Left colon (tissue), 2 donors: ENCODE data around the gene THBS2. TPM values are rescaled to one million over a fixed set of nuclear protein-coding genes. Genes with fewer than 3 reads are reported as not detected.
"Not testable (repeated sequence)": the region's sequence is repeated elsewhere in the genome, so short reads cannot be mapped to it uniquely, and the experiment has no call there.

ENCODE experiments used
- ATAC-seq: fragments of 200-7000 bp; cut with Tn5 transposase; one replicate; pipeline ENCODE4 v1.9.1; 2020; ENCODE audit warnings: mild to moderate bottlenecking, moderate library complexity
- DNase-seq, 2 donors: peaks; one replicate each; pipeline ENCODE4 v3.0.0-alpha.2; 2020
- intact Hi-C, 2 donors: fragments of 100-400 bp; cut with DNase I in 1 of 2; cut with micrococcal nuclease in 1 of 2; formaldehyde crosslinking; loops; one replicate each; pipeline versions ENCODE4 v1.11.2 to v1.14.0; 2022; cut with DNase I, micrococcal nuclease
- total RNA-seq, 2 donors: library from RNA; stranded (reverse); fragmentation: NEBNext Ultra II Directional; extraction: Animal tissue kit (Norgen Biotek cat#: 25700); gene quantifications; one replicate each; pipeline ENCODE4 v1.2.1, GENCODE V29; 2021
- donor health status: DM: no; HTN: no; CAD: no.
- donor health status: DM: yes; HTN: yes; CAD: no.

THBS2 gene
- total RNA-seq, 2 donors from 2014 or later: 5.0 to 13.6 TPM

DNA sequence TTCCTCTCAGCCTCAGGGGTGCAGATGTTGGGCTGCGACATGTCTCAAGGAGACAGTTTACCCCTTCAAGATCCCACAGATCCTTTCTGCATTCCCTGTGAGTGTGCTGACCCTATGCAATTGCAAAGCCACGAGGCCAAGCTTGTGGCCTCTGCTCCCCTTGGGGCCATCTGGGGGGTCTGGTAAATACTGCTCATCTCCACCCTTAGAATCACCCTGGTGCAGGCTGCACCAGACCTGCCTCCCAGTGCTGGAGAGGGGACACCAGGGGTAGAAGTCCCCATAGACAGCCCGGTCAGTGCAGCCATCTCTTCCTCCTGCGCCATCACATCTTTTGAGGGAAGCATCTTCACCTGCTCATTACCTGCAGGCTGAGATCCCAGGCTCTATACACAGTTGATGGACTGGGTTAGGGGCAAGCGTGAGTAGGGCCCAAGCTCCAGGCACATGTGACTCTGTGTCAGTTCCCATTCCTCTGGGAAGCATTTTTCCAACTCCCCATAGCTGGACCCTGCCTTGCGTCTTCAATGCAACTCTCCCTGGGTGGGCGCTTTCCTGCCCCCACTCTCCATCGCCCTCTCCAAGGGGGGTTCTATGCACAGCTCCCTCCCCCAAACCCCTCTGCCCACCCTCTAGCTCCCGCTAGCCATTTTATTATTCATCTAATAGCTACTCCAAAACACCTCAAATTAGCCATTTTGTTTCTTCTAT is 53.9 kb downstream of the THBS2 start:
- intact Hi-C loops: no loop called here
- no peak for DNase-seq
- ATAC-seq: no peak

DNA sequence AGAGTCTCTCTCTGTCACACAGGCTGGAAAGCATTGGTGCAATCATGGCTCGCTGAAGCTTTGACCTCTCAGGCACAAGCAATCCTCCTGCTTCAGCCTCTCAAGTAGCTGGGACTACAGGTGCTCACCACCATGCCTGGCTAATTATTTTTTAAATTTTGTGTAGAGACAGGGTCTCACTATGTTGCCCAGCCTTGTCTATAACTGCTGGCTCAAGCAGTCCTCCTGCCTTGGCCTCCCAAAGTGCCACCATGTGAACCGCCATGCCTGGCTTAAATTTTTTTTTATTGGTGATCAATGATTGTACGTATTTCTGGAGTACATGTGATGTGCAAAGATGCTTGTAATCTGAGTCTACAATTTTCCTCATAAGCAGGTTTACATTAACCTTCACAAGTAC is 54.8 kb downstream of the THBS2 start:
- ATAC-seq (no peak), DNase-seq (no peak)
- intact Hi-C loops: no loop called here

DNA sequence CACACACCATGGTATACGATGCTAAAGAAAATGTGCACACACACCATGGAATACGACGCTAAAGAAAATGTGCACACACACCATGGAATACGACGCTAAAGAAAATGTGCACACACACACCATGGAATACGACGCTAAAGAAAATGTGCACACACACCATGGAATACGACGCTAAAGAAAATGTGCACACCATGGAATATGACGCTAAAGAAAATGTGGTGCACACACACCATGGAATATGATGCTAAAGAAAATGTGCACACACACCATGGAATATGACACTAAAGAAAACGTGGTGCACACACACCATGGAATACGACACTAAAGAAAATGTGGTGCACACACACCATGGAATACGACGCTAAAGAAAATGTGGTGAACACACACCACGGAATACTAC is 55.7 kb downstream of the THBS2 start:
- DNase-seq, intact Hi-C loops, ATAC-seq: not testable (repeated sequence)

DNA sequence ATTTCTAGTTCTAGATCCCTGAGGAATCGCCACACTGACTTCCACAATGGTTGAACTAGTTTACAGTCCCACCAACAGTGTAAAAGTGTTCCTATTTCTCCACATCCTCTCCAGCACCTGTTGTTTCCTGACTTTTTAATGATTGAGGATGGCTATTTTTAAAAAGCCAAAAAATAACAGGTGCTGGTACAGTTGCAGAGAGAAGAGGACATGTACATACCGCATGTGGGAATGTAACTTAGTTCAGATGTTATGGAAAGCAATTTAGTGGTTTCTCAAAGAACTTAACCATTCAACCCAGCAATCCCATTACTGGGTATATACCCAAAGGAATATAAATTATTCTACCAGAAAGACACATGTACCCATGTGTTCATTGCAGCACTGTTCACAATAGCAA is 57.4 kb downstream of the THBS2 start:
- ATAC-seq, DNase-seq, intact Hi-C loops: not testable (repeated sequence)

DNA sequence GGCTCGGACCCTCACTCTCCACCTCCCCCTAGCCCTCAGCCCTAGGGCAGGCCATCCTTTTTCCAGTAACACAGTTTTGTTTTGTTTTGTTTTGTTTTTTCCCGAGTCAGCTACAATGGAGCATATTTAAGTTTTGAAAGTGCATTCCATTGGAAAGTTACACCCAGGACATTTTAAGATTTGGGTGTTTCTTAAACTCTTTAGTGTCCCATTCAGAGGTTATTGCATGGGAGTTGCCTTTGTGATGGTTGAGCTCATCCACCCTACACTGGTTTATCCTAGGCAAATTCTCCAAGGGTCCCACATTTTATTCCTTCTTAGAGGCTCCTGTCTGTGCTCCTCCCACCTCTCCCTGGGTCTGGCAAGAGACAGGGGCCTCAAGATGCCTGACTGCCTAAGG is 58.9 kb downstream of the THBS2 start:
- ATAC-seq (no peak), DNase-seq (no peak)
- intact Hi-C loops: no loop called here

DNA sequence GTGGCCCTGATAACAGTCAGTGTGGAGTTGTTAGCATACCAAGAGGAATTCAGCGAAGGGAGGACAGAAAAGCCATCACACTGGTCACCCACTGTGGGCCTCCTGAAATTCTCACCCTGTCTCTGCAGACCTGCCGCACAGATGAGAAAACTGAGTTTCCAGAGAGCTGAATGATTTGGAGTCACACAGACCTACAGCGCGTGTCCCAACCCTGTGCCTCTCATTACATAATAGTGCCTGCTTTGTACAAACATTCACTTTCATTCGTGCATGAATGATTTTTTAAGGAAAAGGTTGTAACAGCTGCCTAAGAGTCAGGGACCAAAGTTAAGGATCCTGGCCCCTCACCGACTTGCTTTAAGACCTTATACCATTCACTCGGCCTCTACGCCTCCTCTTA is 62.7 kb downstream of the THBS2 start:
- ATAC-seq: no peak
- no peak for DNase-seq
- intact Hi-C loops: no loop called here

DNA sequence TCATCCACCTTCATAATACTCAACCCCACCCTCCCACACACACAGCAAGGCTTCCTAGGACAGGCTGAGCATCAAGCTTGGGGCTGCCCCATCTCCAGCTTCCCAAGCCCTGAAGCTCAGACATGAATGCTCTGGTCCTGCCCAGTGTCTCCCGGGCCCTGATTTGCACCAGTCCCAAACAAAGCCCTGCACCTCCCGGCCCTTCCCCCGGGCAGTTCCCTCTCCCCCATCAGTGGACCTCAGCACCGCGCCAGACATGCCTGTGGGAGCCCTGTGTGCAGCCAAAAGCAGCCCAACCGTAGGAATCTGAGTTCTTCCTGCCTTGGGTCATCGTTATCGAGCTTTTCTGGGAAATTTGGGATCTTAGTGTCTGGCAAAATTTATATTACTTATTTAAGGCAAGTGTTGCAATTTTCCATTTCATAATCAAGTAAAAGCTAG is 63.5 kb downstream of the THBS2 start:
- no peak for ATAC-seq
- intact Hi-C loops: no loop called here
- DNase-seq: no peak

DNA sequence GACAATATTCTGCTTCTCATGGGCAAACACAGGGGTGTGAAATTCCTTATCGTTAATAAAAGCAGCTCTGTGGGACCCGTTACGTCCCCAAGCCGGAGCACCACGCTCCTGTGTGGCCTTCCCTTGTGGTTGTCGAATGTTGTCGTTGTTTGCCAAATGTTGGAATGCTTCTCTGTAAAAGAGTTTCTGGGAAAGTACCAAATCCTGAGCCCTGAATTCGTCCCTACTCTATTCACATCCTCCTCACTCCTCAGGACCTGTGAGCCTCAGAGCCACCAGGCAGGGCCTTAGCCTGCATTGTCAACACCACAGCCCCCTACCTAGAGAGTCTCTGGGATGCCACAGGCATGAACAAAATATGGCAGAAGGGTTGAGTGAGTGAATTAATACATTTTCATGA is 64.0 kb downstream of the THBS2 start:
- ATAC-seq (no peak), DNase-seq (no peak)
- intact Hi-C loops: no loop called here

DNA sequence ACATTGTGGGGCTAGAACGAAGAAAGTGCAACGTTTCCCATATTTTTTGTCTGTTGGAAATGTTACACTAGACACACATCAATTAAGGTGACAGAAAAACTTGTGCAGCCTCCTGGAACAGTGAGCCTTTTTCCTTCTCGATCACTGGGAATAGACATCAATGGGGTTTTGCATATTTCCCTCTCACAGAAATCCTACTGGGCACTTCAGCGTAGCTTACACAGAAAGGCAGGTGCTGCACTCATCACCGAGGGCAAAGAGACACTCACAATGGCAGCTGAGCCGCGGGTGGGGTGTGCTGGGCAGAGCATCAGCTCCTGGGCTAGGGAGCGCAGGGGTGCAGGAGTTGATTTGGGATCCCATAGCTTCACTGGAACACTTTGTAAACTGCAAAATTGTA is 64.5 kb downstream of the THBS2 start:
- DNase-seq (no peak), ATAC-seq (no peak)
- intact Hi-C loops: no loop called here

DNA sequence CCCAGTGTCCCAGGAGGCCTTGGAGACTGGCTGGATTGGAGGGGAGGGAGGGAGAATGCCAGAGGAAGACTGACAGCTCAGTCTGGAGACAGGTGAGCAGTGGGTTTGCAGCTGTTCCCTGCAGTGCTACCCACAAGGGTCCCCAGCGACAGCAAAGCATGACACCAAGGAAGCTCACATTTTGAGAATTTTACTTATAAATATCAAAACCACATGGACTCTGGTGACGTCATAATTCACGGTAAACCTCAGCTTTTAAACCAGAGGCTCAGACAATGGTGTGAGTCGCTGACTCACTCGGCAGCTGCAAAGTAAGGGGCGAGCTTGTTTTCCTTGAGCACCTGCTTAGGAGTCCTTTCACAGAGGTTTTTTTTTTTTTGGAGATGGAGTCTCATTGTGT is 65.2 kb downstream of the THBS2 start:
- DNase-seq: no peak
- intact Hi-C loops: no loop called here

DNA sequence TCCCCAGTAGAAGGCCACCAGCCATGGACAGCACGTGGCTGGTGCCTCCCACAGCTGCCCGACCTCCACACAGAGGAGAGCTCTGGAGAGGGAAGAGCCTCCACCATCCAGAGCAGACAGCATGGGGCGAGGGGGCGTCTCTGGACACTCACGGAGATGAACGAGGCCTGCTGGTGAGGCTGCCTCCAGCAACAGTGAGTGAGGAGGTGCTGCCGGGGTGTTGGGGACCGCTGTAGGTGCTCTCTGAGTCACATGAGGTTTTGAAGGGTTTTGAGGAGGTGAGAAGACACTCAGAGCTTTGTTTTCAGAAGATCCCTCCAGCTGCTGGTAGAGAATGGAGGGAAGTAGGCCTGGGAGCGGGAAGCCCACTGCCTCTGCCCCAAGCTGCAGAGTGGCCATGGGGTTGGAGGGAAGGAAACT is 65.6 kb downstream of the THBS2 start:
- DNase-seq (no peak), ATAC-seq (no peak)
- intact Hi-C loops: no loop called here

More for the DNA sequence above, 65.2 kb downstream of the THBS2 start:
- no peak for ATAC-seq

DNA sequence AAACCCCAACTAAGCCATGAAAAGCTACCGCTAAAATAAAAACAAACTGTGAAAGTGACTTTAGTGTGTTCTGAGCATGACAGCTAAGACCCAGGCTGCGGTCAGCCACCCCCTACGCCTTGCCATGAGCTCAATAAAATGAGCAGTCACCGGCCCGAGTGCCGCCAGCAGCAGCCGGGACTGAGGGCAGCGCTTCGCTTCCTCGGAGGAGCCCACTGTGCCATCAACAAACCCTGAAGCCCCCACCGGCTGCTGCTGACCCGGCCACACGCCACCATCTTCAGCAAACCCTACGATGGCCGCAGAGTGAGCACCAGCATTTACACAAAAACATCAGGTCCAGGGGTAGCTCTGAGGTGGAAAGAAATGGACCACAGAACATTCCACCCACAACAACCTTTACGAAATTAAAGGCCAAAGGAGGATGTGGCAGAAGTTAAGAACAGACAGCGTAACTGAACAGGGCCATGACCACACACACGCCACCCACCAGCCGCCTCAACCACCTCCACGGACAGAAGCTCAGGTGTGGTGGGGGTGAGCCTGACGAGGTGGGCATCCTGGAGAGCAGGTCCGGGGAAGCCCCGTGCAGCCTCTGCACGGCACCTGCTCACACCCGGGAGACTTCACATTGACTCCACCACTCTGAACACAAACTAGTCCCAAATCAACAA is 67.0 kb downstream of the THBS2 start:
- intact Hi-C loops: no loop called here
- ATAC-seq (no peak), DNase-seq (no peak)

DNA sequence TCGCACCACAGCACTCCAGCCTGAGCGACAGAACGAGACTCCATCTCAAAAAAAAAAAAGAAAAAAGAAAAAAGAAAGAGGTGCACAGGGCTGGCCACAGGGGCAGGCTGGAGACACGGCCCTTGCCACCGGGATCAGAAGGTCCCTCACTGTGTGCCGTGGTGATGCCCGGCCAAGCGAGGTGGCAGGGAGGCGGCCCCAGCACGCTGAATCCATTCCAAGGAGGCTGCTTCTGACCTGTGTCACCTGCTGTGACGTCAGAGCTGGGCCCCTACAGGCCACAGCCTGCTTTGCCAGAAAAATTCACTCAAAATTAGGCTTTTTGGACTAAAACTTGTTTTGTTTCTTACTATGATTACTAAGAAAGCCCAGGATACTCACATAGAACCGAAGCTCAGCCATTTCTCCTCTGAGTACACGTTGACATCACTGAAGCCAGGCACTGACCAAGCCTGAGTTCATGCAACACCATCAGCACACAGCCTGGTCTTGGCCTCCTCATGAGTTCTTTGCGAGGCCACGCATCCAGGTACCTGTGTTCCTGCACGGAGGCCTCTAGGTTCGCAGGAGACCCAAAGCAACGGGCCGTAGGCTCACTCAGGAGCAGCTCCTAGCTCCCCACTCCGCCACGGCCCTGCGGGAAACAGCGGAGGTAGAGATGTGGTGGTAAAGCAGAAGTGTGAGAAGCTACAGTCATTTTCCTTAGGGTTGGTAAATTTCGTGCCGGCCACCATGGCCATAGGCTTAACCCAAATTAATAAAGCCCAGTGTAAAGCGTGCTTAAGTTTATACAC is 67.8 kb downstream of the THBS2 start:
- ATAC-seq (no peak), DNase-seq (no peak)
- intact Hi-C loops: no loop called here

DNA sequence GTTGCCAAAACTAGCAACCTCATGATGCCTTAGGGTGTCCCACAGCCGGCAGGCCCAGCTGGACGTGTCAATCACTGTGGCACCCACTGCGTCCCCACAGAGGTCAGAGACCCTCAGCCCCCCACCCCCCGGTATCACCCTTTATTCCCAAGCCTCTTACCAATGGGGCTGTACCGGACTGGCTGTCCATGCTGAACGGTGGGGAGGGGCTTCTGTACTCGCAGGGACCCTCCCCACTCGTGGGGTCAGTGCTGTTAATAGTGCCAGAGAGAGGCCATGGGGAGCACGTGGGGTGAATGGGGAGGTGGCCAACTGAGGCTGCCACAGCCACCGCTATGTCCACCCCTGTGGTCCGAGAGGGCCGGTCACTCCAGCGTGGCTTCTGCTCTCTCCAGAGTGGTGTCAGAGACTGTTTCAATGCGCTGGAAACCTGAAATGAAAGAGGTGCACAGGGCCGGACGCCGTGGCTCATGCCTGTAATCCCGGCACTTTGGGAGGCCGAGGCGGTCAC is 68.6 kb downstream of the THBS2 start:
- intact Hi-C loops: no loop called here
- DNase-seq (no peak), ATAC-seq (no peak)

DNA sequence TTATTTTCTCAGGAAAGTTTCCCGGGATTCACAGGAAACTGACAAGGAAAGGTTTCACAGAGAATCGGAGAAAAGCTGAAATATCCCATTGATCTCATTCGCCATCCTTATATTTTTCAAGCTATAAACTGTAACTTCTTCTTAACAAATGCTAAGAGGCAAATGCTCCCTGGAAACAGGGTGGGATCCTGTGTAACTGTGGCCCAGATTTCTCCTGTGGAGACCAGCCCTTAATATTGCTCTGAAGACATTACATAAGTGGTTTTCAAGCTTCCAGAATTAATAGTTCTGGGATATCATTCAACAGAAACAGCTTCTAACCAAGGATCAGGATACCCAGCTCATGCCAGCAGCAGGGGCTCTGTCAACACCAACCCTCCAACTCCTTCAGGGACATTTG is 69.2 kb downstream of the THBS2 start:
- intact Hi-C loops: no loop called here
- ATAC-seq: no peak
- no peak for DNase-seq

DNA sequence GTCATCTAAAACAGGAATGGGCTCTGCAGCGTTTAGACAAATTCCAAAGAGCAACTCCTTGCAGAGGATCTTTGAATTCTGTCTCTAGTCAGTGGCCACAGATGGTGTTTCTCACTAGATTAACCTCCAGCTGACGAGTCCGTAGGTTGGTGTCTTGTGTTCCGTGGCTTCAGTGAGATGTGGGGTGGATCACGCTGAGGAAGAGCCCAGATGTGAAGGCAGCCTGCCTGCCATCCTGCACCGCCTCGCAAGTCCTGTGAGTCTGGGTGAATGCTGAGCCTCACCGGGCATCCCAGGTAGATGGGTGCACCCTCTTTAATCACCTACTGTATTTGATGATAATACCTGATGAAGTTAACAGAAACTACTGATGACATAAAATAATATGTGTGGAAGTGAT is 70.4 kb downstream of the THBS2 start:
- ATAC-seq: no peak
- DNase-seq: no peak
- intact Hi-C loops: no loop called here

DNA sequence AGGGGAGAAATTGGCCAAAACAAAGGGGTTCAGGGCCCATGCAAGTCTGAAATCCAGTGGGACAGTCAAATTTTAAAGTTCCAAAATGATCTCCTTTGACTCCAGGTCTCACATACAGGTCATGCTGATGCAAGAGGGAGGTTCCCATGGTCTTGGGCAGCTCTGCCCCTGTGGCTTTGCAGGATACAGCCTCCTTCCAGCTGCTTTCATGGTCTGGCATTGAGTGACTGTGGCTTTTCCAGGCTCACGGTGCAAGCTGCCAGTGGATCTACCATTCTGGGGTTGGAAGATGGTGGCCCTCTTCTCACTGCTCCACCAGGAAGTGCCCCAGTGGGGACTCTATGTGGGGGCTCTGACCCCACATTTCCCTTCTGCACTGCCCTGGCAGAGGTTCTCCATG is 73.8 kb downstream of the THBS2 start:
- ATAC-seq, DNase-seq, intact Hi-C loops: not testable (repeated sequence)

DNA sequence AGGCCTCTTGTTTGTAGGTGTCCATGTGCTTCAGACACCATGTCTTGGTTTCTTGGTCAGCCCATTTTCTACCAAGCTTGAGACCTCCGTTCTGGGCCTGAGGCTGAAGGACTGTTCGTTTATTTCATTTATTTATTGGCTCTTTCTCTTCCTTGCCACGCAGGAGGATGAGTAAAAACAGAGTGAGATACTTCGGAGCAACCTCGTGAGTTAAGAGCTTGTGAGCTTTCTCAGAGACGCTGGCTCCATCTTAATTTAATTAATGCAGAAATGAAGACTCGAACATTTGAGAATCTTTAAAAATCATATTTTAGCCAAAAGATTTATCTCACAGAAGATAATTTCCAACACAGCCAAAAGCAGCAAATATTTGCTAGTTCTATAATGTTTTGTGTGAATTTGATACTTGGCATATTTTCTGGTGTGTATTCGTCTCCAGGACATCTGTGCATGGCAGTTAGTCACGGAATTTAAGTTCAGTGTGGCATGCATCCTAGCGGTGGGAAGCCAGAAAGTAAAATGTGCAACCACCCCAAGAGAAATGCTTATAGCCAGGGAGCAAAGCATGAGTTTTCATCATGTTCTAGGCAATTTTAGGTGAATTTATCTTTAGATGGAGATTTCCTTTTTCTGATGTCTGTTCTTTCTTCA is 76.0 kb downstream of the THBS2 start:
- ATAC-seq: no peak
- intact Hi-C loops: no loop called here
- no peak for DNase-seq

DNA sequence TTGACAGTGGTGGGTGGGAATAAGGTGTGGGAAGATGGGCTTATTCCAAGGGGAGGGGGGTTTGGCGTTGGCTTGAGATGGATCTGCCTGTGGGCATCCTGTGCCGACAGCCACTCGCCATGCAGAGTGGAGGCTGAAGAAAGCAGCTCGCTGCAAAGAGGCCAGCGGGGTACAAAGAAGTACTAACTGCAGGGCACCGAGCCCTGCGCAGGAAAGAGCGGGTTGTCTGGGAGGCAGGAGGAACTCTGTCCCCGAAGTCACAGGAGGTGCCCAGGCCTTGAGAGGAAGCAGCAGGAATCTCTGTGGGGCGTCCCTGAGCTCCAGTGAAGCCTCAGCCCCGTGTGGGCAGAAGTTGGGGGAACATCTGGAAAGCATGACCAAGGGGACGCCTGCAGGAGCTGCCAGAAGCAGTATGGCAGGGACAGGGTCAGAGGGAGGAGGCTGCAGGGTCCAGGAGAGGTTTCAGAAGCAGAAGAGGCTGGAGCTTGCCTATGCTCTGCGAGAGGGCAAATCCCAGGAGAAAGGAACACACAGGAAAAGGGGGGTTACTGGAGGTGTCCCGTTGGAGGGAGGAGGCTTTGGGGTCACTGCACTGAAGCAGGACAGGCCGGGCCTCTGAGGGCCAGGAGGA is 77.2 kb downstream of the THBS2 start:
- no peak for ATAC-seq
- intact Hi-C loops: no loop called here
- DNase-seq: no peak
